Glutamatergic neuron (in vitro differentiated cells): ENCODE measurements around the gene ORAI3. TPM values are rescaled to one million over a fixed set of nuclear protein-coding genes. Genes with fewer than 3 reads are reported as not detected.

ENCODE experiments used
- DNase-seq: peaks from one replicate; pipeline ENCODE4 v3.0.0; 2022
- H3K27ac Mint-ChIP-seq: one replicate; pipeline ENCODE4 v1.8.0; 2020; ENCODE audit warnings: mild to moderate bottlenecking, mixed read lengths, inconsistent platforms; ENCODE audit not compliant: unreplicated experiment
- H3K27me3 Mint-ChIP-seq: one replicate; pipeline ENCODE4 v1.8.0; 2020; ENCODE audit warnings: mild to moderate bottlenecking, moderate library complexity, mixed read lengths, inconsistent platforms; ENCODE audit not compliant: unreplicated experiment
- H3K36me3 Mint-ChIP-seq: one replicate; pipeline ENCODE4 v1.8.0; 2020; ENCODE audit warnings: mild to moderate bottlenecking, mixed read lengths, inconsistent platforms; ENCODE audit not compliant: unreplicated experiment
- H3K4me1 Mint-ChIP-seq: one replicate; pipeline ENCODE4 v1.8.0; 2020; ENCODE audit warnings: mild to moderate bottlenecking, low read depth, mixed read lengths, inconsistent platforms; ENCODE audit not compliant: unreplicated experiment
- H3K4me3 Mint-ChIP-seq: one replicate; pipeline ENCODE4 v1.8.0; 2020; ENCODE audit warnings: mild to moderate bottlenecking, mixed read lengths, inconsistent platforms; ENCODE audit not compliant: unreplicated experiment
- H3K9me3 Mint-ChIP-seq: one replicate; pipeline ENCODE4 v1.8.0; 2020; ENCODE audit warnings: mild to moderate bottlenecking, moderate library complexity, mixed read lengths, inconsistent platforms; ENCODE audit not compliant: unreplicated experiment
- total RNA-seq: library from RNA; stranded (reverse); fragmentation: NEBNext Ultra II Directional; extraction: Animal tissue kit (Norgen Biotek cat#: 25700); gene quantifications from one replicate; pipeline ENCODE4 v1.2.1, GENCODE V29; 2021; ENCODE audit not compliant: unreplicated experiment
- TF ChIP-seq, protein P1 (sequence below): fragments of 200-600 bp; sonication (generic); IDR thresholded peaks from one replicate; pipeline ENCODE4 v1.5.0; 2021; ENCODE audit not compliant: partially characterized antibody, unreplicated experiment

Gene ORAI3
- total RNA-seq, 1 donor from 2014 or later: 5.1 TPM

DNA sequence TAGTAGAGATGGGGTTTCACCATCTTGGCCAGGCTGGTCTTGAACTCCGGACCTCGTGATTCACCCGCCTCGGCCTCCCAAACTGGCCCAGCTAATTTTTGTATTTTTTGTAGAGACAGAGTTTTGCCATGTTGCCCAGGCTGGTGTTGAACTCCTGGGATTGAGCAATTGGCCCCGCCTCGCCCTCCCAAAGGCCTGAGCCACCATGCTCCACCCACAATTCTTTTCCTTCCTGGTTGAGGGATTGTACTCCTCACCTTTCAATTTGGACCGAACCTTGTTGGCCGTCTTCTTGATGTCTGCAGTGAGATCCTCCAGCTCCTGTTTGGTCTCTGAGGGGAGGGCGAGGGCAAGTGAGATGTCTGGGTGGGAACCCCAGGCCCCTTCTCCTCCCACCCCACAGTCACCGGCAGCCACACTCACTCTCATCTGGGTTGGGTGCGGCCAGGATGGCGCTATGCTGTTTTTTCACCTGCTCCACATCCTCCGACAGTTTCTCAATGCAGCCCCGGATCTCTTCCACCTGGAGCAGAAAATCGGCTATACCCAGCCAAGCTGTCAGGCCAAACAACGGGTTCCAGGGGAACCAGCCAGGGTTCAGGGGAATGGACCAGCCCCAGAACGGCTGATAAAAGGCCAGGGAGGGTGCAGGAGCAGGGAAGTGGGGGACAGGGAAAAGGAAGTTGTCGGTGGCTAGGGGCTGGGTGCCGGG is 52.0 kb downstream of the ORAI3 start:
- Mint-ChIP-seq H3K4me3 (no peak overlapping the region), H3K27me3 (peaks cover 13% of the 10 kb centered on the region), H3K36me3 (no peaks in the 10 kb centered on the region), H3K4me1 (peaks cover 25% of the 10 kb centered on the region), H3K9me3 (peaks cover 5% of the 10 kb centered on the region), H3K27ac (no peak overlapping the region)
- no peak for DNase-seq
- TF ChIP-seq, protein P1, sequence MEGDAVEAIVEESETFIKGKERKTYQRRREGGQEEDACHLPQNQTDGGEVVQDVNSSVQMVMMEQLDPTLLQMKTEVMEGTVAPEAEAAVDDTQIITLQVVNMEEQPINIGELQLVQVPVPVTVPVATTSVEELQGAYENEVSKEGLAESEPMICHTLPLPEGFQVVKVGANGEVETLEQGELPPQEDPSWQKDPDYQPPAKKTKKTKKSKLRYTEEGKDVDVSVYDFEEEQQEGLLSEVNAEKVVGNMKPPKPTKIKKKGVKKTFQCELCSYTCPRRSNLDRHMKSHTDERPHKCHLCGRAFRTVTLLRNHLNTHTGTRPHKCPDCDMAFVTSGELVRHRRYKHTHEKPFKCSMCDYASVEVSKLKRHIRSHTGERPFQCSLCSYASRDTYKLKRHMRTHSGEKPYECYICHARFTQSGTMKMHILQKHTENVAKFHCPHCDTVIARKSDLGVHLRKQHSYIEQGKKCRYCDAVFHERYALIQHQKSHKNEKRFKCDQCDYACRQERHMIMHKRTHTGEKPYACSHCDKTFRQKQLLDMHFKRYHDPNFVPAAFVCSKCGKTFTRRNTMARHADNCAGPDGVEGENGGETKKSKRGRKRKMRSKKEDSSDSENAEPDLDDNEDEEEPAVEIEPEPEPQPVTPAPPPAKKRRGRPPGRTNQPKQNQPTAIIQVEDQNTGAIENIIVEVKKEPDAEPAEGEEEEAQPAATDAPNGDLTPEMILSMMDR: no peak

DNA sequence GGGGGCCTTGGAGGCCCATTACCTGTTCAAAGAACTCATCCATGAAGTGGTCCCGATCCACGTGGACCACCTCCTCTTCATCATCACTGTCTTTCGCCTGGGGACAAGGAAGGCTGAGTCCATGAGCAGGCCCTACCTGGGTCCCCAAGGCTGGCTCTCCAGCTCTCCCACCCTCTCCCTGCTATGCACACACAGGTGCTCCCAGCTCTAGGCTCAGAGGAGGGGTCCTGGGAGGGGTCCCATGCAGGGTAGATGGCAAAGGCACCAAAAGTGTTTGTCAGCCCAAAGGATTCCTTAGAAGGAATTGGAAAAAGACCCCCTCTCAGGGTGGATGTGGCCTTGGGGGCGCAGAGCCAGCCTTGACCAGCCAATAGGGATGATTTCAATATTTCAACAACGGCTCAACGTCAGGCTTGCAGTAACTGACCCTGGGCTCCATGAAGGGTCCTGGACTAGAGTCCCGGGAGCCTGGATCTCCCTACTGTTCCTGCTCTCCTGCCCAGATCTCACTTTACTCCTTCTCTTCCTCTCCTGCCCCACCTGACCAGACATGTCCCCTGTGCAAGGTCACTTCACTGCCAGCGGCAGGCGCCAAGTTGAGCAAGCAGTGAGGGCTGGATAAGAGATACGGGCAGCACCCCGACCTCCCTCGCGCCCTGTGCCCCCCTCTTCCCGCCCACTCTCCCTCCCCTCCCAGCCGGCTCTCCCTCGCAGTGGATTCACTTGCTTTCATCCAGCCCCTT is 52.8 kb downstream of the ORAI3 start:
- H3K27ac Mint-ChIP-seq: peak overlapping the region; percentile 93

DNA sequence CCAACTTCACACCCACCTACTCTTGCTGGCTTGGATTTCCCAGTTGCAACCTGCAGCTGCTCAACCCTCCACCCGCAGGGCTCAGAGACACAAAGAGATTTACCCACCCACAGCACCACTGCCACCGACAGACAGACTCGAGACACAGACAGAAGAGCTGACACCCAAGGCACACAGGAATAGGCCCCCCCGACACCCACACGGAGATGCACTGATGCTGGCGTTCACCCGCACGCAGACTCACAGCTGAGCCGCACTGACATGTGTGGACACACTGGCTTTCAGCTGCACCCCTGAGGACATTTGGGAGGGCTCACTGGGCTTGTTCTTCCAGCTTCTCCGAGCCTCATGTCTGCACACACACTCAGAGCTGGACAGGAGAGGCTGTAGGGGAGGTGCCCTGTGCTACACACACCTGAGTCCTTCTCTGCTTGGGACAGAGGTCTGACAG is 53.4 kb downstream of the ORAI3 start:
- Mint-ChIP-seq H3K4me1 (peaks cover 31% of the 10 kb centered on the region), H3K36me3 (no peaks in the 10 kb centered on the region), H3K4me3 (peak overlapping the region; percentile 20), H3K9me3 (peaks cover 7% of the 10 kb centered on the region), H3K27me3 (peaks cover 7% of the 10 kb centered on the region), H3K27ac (peak overlapping the region; percentile 93)
- TF ChIP-seq, protein P1: no peak
- no peak for DNase-seq

More for the DNA sequence above, 52.8 kb downstream of the ORAI3 start:
- H3K36me3 Mint-ChIP-seq: no peaks in the 10 kb centered on the region
- TF ChIP-seq, protein P1: no peak
- peaks cover 7% of the 10 kb centered on the region for H3K9me3 Mint-ChIP-seq
- H3K4me3 Mint-ChIP-seq: peak overlapping the region; percentile 20
- peaks cover 30% of the 10 kb centered on the region for H3K4me1 Mint-ChIP-seq
- peaks cover 9% of the 10 kb centered on the region for H3K27me3 Mint-ChIP-seq
- no peak for DNase-seq

DNA sequence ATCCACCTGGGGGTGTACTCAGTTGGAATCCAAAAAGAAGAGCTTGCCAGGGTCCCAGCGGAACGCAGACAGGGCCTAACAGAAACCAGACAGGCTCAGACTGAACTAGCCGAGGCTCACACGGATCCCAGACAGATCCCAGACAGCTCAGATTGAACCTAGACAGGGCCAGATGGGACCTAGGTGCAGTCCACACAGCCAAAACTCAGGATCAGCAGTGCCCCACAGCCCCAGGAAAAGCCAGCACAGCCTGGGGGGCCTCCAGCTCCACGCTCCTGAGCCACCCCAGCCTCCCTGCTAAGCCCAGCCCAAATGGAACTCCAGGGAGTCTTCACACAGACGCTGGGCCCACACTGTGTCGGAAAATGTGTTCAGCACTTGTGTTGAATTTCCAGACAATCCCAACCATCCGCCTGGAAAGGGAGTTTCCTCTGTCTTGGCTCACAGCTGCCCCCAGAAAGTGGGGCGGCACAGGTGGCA is 54.0 kb downstream of the ORAI3 start:
- Mint-ChIP-seq H3K27me3 (peaks cover 7% of the 10 kb centered on the region), H3K27ac (peak overlapping the region; percentile 93), H3K9me3 (peaks cover 7% of the 10 kb centered on the region), H3K4me1 (peaks cover 34% of the 10 kb centered on the region), H3K4me3 (peak overlapping the region; percentile 80), H3K36me3 (no peaks in the 10 kb centered on the region)
- DNase-seq: no peak
- TF ChIP-seq, protein P1: no peak
